ENCODE data around the gene ATP6V0A1.
"Not testable (repeated sequence)": the region's sequence is repeated elsewhere in the genome, so short reads cannot be mapped to it uniquely, and the experiment has no call there.

ATP6V0A1 gene

DNA sequence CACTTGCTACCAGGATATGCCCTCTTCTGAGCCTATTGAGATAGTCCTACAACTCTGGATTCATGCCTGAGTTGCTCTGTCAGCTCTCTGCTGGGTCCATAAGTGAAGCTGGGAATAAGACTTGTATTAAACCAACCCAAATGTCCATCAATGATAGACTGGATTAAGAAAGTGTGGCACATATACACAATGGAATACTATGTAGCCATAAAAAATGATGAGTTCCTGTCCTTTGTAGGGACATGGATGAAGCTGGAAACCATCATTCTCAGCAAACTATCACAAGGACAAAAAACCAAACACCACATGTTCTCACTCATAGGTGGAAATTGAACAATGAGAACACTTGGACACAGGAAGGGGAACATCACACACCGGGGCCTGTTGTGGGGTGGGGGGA lies 19.1 kb downstream of the ATP6V0A1 start:
- not testable (repeated sequence) for DNase-seq

- DNase-seq, result no peak
These were observed 25.6 kb downstream of the ATP6V0A1 start for GRCh38 chr17:42484304-42484703.

DNA sequence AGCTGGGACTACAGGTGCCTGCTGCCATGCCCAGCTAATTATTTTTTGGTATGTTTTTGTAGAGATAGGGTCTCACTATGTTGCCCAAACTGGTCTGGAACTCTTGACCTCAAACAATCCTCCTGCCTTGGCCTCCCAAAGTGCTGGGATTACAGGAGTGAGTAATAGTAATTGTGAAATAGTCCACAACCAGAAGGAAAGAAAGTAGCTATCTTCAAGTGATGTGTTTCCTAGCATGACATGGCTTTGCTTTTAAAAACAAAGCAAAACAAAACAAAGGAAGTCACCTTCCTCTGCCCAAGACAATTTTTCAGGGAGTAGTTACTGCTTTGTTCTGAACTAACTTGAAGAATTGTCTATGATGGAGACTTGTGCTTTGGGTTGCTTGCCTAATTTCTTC lies 27.0 kb downstream of the ATP6V0A1 start:
- DNase-seq, result no peak

DNA sequence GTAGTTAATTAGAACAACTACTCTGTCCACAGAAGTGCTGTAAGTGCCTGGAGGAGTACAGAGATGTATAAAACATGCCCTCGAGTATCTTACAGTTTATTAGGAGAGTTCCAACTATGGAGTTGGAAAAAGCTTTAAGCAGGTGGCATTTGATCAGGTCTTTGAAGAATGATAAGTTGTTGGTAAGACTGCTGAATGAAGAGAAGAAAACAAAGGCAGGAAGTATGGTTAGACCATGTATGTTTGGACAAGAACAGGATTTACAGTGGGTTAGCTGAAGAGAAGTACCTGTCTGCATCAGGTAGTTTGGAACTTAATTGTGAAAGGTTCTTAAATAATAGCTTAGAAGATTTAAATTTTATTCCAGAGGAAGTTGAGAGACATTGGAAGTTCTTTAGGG lies 29.4 kb downstream of the ATP6V0A1 start:
- no peak for DNase-seq

DNA sequence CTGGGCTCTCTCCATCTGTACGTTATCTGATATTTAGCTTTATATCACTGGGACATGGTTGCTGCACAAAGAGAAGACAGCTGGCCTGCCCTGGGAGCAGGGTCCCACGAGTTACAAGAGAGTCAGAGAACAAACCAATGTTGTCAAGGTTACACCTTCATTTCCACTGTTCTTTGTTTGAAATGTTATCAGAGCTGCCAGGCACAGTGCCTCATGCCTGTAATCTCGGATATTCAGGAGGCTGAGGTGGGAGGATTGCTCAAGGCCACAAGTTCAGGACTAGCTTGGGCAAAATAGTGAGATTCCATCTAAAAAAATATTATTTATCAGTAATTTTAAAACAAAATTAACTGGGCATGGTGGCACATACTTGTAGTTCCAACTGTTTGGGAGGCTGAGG lies 34.6 kb downstream of the ATP6V0A1 start:
- DNase-seq, result no peak

- no peak for DNase-seq
These were observed 36.0 kb downstream of the ATP6V0A1 start for GRCh38 chr17:42494673-42495072.

GRCh38 chr17:42498828-42499227 lies 40.1 kb downstream of the ATP6V0A1 start:
- no peak for DNase-seq

DNA sequence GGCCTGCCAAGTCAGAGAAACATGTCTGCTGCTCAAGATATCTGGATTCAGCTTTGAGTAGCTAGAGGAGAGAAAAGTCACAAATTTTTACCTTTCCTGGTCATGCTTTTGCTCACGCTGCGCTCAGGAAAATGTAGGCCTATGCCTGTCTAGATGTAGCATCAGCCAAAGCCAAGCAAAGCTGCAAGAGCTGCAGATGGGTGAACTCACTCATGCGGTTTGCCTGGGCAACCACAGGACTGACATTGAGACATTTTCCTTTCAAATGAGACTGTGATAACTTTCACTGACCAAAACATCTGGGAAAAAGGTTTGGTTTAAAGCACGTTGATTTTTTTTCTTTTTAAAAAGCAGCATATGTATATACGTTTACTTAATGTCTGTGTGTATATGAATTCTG lies 43.4 kb downstream of the ATP6V0A1 start:
- DNase-seq, result no peak

DNA sequence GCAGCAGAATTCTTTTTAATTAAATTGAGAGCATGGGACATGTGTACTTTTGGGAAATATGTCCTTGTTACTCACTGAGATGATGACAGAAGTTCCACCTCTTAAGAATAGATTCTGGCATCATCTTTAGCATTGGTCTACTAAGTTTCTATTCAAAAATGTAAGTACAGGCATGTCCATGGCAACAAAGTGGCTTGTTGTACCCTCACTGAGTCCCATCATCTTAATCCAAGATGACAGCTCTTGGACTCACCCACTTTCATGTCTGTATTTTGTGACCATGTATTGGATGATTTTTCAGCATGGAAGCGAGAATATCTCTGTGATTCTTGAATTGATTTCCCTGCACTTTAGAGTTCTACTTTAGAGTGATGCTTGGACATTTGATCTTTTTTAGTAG lies 44.2 kb downstream of the ATP6V0A1 start:
- peak; percentile 53 for DNase-seq

DNA sequence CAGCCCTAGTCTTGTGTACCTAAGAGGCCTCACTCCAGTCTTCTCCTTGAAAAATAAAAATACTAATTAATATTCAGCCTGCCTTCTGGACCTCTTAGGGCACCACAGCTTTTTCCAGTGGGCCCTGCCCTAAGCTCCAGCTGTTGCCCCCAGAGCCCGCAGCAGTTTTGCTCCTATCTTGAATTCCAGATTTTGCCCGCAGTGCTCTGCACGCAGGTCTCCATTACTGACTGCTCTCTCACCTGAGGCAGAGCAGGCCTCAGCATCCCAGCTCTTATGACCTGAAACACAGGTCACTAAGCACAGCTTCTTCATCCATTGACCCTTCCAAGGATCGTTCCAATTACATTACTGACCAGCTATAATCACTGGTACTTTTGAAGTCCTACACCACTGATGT lies 49.0 kb downstream of the ATP6V0A1 start:
- DNase-seq, result no peak

- no peak for DNase-seq
These were observed 49.9 kb downstream of the ATP6V0A1 start for GRCh38 chr17:42508426-42509165.

GRCh38 chr17:42509409-42509808 lies 50.7 kb downstream of the ATP6V0A1 start:
- DNase-seq, result no peak

- no peak for DNase-seq
These were observed 51.2 kb downstream of the ATP6V0A1 start for GRCh38 chr17:42509841-42510240.

DNA sequence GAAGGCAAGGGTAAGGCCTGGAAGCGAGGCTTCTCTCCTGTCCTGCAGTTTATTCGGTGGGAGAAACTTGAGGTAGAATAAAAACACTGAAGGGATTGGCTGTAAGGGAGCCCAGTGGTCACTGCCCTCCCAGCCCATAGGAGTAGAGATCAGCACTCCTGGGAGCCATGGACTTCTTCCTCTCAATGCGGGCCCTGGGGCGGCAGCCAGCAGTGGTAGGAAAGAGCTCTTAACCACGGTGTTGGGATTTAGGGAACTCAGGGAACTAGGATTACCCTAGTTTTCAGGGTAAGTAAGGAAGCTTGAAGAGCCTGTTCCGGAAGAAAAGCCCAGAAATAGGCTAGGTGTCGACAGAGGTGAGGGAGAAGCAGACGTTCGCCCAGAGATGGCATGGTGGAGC lies 53.6 kb downstream of the ATP6V0A1 start:
- DNase-seq, result no peak

- no peak for DNase-seq
These were observed 54.1 kb downstream of the ATP6V0A1 start for GRCh38 chr17:42512733-42513251.

DNA sequence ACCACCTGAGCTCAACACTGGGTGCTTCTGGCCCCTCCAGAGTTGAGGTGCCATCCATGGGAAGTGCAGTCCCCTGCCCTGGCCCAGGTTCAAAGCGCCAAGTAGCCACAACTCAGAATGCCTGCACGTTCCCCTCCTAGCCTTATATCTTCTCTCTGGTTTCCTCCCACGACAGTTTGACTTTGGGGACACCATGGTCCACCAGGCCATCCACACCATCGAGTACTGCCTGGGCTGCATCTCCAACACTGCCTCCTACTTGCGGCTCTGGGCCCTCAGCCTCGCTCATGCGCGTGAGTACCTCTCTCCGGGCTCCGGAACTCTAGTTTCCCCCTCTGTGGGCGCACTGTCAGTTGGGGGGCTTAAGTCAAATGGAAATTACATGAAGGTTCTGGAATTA lies 55.0 kb downstream of the ATP6V0A1 start:
- no peak for DNase-seq

DNA sequence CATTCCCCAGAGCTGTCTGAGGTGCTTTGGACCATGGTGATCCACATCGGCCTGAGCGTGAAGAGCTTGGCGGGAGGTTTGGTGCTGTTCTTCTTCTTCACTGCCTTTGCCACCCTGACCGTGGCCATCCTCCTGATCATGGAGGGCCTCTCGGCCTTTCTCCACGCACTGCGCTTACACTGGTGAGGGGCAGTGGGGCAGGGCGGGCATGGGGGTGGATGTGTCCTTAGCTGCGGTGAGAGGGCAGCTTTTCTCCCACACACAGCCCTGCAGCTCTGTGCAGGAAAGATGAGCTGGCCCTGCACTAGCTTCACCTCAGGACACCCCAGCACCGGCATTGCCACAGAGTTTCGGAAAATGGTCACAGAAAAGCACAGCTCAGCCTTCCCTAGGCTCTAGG lies 55.6 kb downstream of the ATP6V0A1 start:
- no peak for DNase-seq

DNA sequence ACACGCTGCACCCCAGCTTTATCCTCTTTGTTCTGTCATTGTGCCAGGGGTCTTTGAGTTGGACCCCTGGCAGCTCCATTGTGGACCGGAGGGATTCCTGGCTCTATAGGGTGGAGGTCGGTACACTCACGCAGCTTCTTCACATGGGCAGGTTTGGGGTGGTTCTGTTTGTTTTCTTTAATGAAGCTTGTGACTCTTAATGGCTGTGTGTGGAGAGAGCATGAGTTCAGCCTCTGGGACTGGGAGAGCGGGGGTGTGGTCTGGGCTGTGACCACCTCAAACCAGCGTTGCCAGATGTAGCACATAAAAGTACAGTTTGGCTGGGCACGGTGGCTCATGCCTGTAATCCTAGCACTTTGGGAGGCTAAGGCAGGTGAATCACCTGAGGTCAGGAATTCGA lies 56.2 kb downstream of the ATP6V0A1 start:
- no peak for DNase-seq

- DNase-seq, result peak; percentile 76
These were observed 58.8 kb downstream of the ATP6V0A1 start for GRCh38 chr17:42517516-42517915.

DNA sequence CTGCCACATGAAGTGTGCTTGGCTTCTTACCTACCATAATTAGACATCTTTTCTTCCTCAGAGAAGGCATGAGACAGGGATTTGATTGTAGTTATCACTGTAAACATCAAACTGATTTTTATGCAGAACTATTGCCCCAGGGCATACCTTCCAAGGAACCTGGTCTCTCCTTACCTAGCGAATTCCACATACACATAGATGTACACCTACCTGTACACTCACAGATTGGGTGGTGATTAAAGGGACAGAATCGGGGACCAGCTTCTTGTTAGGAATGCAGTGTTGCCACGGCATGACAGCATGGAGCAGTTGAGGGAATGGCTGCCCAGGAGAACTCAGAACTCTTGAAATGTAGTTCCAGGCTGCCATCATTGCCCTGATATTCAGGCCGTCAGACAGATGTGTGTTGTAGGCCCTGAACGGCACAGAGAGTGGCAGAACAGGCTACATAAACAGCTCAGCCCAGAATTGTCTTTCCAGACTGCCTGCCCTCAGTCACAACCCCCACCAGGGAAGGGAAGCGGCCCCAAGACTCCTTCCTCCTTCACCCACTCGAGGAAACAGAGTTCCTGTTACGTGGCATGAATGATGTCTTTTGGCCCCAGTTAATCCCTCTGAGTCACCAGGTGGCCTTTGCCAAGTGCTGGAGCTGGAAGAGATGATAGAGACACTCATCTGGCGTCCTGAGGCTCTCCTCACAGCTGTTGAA lies 59.5 kb downstream of the ATP6V0A1 start:
- DNase-seq, result no peak

DNA sequence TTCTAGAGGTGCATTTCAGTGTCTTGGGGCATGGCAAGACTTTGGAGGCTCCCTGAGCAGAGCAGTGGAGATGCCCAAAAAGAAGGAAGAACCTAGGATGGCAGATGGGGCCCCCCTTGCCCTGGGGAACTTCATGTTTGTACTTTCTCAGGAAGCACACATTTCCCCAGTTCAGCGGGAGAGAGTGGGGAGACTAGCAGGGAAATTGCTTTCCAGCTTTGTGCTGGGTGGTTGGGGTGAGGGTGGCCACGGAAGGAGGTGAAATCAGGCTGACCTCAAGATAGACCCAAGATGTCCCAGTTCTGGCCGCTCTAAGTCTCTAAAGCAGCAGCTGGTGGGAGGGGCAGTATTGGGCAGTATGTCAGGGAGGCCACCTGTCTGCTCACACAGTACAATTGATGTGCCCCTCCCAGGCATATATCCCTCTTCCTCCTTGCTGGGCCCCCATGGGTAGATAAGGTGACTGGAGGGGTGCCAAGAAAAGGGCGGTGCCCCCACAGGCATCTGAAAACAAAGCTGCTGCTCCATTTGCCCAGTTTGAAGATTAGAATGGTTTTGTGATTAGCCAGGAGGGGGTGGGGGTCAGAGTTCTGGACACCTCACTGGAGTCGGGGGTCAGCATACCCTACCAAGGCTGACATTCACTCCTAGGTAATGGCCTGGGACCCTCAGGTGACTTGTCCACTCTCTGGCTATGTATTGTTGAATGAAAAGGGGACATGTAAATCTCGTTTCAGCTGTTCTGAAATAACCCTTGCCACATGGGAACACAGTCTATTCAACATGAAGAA lies 60.3 kb downstream of the ATP6V0A1 start:
- no peak for DNase-seq

DNA sequence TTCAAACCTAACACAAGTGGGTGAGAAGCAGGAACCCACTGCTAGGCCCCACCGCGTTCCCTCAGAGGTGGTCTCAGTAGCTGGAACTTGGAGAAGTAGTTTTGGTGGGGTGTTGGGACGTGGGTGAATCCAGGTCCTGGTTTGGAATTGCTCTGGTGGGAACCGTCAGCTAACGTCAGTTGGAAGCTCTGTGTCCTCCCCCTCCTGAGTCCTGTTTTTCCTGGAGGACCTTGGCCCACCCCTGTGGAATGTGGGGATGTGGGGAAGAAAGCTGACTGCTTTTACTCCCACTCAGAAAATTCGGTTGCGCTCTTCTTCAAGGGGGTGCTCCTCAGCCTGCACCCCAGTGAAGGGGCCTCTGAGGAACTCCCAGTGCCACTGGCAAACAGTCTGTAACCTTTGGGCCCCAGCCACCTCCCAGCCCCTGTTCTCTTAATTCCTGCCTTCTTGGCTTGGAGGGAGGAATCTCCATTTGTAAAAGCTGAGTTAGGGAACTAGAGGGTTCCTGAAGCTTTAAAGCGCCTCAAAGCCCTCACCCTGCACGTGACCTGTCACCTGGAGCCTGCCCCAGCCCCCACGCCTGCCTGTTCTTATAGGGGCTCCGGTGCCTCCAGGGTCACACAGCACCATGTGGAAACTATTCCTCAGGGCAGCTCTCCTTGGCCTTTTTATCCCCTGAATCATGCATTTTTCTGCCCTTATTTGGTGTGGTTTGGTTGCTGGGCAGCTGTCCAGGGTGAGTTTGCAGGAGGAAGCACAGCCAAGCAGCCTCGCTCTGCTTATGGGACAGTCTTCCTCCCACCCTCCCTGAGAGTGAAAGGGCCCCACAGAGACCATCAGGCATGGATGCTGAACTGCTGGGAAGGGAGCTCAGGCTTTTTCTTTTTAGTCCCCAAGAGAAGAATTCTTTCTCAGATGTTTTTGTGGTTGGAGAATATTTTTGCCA lies 61.1 kb downstream of the ATP6V0A1 start:
- DNase-seq, result peak; percentile 19
